ENCODE results near the gene PRRG2.

Gene PRRG2

DNA sequence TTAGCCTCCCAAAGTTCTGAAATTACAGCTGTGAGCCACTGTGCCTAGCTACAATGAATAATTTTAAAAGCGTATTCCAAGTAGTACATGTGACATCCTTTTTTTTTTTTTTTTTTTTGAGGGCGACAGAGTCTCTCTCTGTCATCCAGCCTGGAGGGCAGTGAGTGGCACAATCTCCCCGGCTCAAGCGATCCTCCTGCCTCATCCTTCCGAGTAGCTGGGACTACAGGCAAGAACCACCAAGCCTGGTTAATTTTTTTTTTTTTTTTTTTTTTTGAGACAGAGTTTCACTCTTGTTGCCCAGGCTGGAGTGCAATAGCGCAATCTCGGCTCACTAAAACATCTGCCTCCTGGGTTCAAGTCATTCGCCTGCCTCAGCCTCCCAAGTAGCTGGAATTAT, 6.1 kb downstream of the PRRG2 start:
- Mint-ChIP-seq H3K4me3 (no peak overlapping the region), H3K36me3 (ENCODE audit: low read depth) (no peaks in the 10 kb centered on the region), H3K4me1 (peaks cover 27% of the 10 kb centered on the region), H3K27me3 (ENCODE audit: low read depth, poor library complexity) (peaks cover 6% of the 10 kb centered on the region), H3K9me3 (no peaks in the 10 kb centered on the region), H3K27ac (peak overlapping the region; percentile 54)
- no peak for DNase-seq
- TF ChIP-seq, protein P1, sequence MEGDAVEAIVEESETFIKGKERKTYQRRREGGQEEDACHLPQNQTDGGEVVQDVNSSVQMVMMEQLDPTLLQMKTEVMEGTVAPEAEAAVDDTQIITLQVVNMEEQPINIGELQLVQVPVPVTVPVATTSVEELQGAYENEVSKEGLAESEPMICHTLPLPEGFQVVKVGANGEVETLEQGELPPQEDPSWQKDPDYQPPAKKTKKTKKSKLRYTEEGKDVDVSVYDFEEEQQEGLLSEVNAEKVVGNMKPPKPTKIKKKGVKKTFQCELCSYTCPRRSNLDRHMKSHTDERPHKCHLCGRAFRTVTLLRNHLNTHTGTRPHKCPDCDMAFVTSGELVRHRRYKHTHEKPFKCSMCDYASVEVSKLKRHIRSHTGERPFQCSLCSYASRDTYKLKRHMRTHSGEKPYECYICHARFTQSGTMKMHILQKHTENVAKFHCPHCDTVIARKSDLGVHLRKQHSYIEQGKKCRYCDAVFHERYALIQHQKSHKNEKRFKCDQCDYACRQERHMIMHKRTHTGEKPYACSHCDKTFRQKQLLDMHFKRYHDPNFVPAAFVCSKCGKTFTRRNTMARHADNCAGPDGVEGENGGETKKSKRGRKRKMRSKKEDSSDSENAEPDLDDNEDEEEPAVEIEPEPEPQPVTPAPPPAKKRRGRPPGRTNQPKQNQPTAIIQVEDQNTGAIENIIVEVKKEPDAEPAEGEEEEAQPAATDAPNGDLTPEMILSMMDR (IDR thresholded peaks at IDR 0.05), result no peak

DNA sequence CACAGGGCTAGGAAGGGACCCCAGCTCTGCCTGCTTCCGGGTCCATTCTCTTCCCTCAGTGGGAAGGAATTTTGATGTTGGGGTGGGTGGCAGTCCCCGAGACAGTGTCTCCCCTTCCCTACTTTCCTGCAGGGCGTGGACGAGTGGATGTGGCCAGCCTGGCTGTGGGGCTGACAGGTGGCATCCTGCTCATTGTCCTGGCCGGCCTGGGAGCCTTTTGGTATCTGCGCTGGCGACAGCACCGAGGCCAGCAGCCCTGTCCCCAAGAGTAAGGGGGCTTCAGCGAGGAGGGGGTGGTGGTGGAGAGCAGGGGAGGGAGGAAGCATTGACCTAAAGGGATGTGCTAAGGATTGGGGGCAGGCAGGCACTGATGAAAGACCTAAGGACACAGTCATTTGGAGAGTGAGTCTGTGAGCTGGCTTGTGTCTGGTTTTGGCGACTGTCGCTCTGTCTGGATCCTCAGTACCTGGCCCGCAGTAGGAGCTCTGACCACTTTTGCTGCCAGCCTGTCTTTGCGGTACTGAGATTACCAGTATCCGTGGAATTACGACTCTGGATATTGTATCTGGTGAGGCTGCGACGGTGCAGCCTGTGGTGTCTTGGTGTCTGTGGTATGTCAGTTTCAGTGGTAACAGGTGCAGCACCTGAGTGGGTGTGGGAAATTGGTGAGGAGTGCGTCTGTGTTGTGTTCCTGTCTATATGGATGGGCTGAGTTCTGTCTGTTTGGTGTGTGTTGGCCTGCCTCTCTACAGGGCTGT, 7.4 kb downstream of the PRRG2 start:
- TF ChIP-seq, protein P1 (IDR thresholded peaks at IDR 0.05), result no peak
- no peak for DNase-seq
- H3K27me3 Mint-ChIP-seq (ENCODE audit: low read depth, poor library complexity), result peaks cover 3% of the 10 kb centered on the region
- no peak overlapping the region for H3K4me3 Mint-ChIP-seq
- H3K27ac Mint-ChIP-seq, result no peak overlapping the region
- no peaks in the 10 kb centered on the region for H3K9me3 Mint-ChIP-seq
- H3K4me1 Mint-ChIP-seq, result peaks cover 40% of the 10 kb centered on the region
- no peaks in the 10 kb centered on the region for H3K36me3 Mint-ChIP-seq (ENCODE audit: low read depth)

DNA sequence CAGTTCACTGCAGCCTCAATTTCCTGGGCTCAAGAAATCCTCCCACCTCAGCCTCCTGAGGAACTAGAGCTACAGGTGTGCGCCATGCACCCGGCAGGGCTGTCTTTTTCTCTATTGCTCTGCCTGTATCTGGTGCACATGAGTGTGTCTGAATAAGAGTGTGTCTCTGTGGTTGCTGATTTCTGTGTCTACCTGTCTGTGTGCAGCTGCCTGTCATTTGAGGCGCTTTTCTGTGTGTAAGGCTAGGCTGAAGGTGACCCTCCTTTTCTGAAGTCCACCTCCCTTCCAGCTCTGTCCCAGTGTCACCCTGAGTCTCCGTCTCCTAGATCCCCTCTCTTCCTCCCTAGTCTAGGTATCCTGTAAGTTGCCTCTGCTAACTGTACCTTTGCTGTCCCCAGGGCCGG, 8.4 kb downstream of the PRRG2 start:
- Mint-ChIP-seq H3K4me1 (peaks cover 48% of the 10 kb centered on the region), H3K27me3 (ENCODE audit: low read depth, poor library complexity) (peaks cover 3% of the 10 kb centered on the region), H3K9me3 (no peaks in the 10 kb centered on the region), H3K27ac (no peak overlapping the region), H3K36me3 (ENCODE audit: low read depth) (peaks cover 7% of the 10 kb centered on the region), H3K4me3 (no peak overlapping the region)
- DNase-seq, result no peak
- TF ChIP-seq, protein P1 (IDR thresholded peaks at IDR 0.05), result no peak

DNA sequence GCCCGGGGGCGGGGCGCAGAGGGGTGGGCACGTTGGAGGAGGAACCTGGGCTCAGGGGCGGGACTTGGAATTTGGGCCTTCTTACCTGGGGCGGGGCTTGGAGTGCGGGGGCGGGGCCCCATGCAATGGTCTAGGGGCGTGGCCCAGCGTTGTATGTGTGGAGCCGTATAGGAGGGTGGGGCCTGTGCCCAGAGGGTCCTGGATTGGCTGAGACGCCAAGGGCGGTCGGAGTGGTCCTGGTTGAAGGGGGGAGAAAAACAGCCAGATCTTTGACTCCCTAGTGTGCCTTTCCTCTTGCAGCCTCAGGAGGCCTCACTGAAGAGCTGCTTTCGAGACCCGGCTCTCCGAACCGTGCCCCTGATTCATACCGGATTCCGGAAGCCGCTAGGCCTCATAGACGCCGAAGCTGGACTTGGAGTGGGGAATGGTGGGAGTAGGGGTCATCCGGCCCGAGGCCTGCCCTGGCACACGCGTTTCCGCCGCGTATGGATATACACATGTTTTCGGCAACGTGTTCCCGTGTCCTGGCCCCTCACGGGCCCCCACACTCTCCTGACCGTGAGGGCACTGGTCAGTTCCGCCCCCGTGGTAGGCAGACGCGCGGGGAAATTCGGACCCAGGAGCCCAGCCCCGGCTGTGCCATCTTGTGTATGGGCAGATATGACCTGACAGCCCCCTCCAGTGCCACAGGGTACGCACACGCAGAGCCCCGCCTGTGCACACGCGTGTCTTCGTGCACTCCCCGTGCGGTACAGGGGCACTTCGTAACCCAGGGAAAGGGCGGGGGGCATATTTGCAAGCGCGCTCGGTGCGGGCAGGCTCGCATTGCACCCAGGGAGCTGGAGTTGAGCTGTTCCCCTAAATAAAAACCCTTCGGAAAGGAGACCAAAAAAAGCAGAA, 9.2 kb downstream of the PRRG2 start:
- TF ChIP-seq, protein P1 (IDR thresholded peaks at IDR 0.05), result no peak
- H3K9me3 Mint-ChIP-seq, result no peaks in the 10 kb centered on the region
- H3K27ac Mint-ChIP-seq, result peak overlapping the region; percentile 96
- peaks cover 41% of the 10 kb centered on the region for H3K4me1 Mint-ChIP-seq
- H3K36me3 Mint-ChIP-seq (ENCODE audit: low read depth), result peaks cover 9% of the 10 kb centered on the region
- peaks cover 3% of the 10 kb centered on the region for H3K27me3 Mint-ChIP-seq (ENCODE audit: low read depth, poor library complexity)
- peak overlapping the region; percentile 90 for H3K4me3 Mint-ChIP-seq
- DNase-seq, result peak; percentile 97

DNA sequence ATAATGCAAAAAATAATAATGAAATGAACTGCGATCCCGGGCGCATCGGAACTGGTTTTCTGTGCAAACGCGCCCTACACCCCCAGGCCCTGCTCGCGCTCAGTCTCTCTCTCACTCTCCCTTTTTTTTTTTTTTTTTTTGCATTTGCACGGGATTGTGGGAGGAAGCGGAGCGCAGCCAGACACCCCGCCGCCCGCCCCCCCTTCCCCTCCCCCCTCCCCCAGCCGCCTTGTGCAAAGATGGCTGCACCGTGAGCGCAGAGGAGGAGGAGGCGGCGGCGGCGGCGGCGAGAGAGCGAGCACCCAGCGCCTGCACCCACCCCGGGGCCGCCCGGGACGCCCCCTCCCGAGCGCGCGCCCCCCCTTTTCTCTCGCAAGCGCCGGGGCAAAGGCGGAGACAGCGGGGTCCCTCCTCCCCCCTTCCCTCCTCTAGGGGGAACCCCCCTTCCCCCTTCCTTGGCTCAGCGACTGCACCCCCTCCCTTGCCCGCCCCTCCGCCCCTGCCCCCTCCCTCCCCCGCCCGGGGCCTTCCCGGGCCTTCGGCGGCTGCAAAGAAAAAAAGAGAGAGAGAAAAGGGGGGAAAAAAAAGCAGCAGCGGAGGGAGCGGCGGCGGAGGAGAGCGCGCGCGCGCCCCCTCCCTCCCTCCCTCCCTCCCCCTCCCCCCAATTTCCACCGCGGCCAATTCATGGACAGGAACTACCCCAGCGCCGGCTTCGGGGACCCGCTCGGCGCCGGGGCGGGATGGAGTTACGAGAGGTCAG, 10.0 kb downstream of the PRRG2 start, which contains the start of gene PRR12:
TSS of gene PRR12 (plus strand) at position 212 of the 760 bp plus-strand sequence. CDS start at position 685, 473 bp downstream.
- DNase-seq, result peak; percentile 67
- Mint-ChIP-seq H3K4me1 (peaks cover 38% of the 10 kb centered on the region), H3K36me3 (ENCODE audit: low read depth) (peaks cover 9% of the 10 kb centered on the region), H3K27me3 (ENCODE audit: low read depth, poor library complexity) (peaks cover 3% of the 10 kb centered on the region), H3K9me3 (no peaks in the 10 kb centered on the region), H3K27ac (peak within 1 kb of the TSS; percentile 96), H3K4me3 (peak within 1 kb of the TSS; percentile 90)
- TF ChIP-seq, protein P1 (IDR thresholded peaks at IDR 0.05), result no peak

All from nephron progenitor cell (in vitro differentiated cells).